GM10266 (cell line): Measurements from ENCODE around the gene C9orf50.

Source experiments
- DNase-seq: peaks from one replicate; pipeline ENCODE4 v3.0.0; 2012; ENCODE audit errors: extremely low spot score
- CTCF ChIP-seq: IDR thresholded peaks from 2 replicates; pipeline ENCODE4 v1.5.1; 2012; ENCODE audit warnings: mild to moderate bottlenecking, low read depth; ENCODE audit not compliant: control insufficient read depth, insufficient read depth; ENCODE audit errors: missing control alignments

Gene C9orf50

GRCh38 chr9:129648092-129648763 is 27.3 kb upstream of the C9orf50 start:
- TF ChIP-seq CTCF = no peak

GRCh38 chr9:129647635-129648034 is 26.7 kb upstream of the C9orf50 start:
- TF ChIP-seq CTCF = no peak

More at GRCh38 chr9:129648092-129648763, 27.3 kb upstream of the C9orf50 start:
- no peak for DNase-seq

GRCh38 chr9:129646654-129647053 is 25.8 kb upstream of the C9orf50 start:
- no peak for DNase-seq
- no peak for TF ChIP-seq CTCF

More at GRCh38 chr9:129647635-129648034, 26.7 kb upstream of the C9orf50 start:
- DNase-seq = no peak

- no peak for TF ChIP-seq CTCF
- no peak for DNase-seq
These were observed 25.4 kb upstream of the C9orf50 start for GRCh38 chr9:129646252-129646651.

GRCh38 chr9:129644902-129645301 is 24.0 kb upstream of the C9orf50 start:
- DNase-seq = no peak
- TF ChIP-seq CTCF = no peak

GRCh38 chr9:129644365-129644764 is 23.5 kb upstream of the C9orf50 start:
- TF ChIP-seq CTCF = no peak
- DNase-seq = no peak

GRCh38 chr9:129643706-129644105 is 22.8 kb upstream of the C9orf50 start:
- TF ChIP-seq CTCF = no peak
- DNase-seq = no peak
